Measurements from ENCODE around the gene CDH13.

DNA sequence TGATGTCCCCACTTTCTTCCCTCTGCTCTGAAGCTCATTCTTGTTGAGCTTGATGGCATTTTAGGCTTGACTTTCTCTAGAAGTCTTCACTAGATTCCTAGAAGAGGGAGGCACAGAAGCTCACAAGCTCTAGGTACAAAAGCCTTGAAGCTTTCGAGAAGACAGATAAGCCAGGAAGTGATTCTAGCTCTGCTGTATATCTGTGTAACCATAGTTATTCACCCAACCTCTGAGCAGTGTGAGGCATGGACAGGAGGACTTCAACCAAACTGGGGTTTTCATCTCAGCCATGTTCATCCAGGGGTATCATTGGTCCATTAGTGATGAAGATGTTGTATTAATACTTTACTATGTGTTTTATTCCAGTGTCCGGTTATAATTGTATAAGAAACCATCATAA lies 299.7 kb downstream of the CDH13 start:
- TF ChIP-seq, protein P1, sequence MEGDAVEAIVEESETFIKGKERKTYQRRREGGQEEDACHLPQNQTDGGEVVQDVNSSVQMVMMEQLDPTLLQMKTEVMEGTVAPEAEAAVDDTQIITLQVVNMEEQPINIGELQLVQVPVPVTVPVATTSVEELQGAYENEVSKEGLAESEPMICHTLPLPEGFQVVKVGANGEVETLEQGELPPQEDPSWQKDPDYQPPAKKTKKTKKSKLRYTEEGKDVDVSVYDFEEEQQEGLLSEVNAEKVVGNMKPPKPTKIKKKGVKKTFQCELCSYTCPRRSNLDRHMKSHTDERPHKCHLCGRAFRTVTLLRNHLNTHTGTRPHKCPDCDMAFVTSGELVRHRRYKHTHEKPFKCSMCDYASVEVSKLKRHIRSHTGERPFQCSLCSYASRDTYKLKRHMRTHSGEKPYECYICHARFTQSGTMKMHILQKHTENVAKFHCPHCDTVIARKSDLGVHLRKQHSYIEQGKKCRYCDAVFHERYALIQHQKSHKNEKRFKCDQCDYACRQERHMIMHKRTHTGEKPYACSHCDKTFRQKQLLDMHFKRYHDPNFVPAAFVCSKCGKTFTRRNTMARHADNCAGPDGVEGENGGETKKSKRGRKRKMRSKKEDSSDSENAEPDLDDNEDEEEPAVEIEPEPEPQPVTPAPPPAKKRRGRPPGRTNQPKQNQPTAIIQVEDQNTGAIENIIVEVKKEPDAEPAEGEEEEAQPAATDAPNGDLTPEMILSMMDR (IDR thresholded peaks at IDR 0.05; ENCODE audit: insufficient read depth, low read length): no peak
- TF ChIP-seq, protein P2, sequence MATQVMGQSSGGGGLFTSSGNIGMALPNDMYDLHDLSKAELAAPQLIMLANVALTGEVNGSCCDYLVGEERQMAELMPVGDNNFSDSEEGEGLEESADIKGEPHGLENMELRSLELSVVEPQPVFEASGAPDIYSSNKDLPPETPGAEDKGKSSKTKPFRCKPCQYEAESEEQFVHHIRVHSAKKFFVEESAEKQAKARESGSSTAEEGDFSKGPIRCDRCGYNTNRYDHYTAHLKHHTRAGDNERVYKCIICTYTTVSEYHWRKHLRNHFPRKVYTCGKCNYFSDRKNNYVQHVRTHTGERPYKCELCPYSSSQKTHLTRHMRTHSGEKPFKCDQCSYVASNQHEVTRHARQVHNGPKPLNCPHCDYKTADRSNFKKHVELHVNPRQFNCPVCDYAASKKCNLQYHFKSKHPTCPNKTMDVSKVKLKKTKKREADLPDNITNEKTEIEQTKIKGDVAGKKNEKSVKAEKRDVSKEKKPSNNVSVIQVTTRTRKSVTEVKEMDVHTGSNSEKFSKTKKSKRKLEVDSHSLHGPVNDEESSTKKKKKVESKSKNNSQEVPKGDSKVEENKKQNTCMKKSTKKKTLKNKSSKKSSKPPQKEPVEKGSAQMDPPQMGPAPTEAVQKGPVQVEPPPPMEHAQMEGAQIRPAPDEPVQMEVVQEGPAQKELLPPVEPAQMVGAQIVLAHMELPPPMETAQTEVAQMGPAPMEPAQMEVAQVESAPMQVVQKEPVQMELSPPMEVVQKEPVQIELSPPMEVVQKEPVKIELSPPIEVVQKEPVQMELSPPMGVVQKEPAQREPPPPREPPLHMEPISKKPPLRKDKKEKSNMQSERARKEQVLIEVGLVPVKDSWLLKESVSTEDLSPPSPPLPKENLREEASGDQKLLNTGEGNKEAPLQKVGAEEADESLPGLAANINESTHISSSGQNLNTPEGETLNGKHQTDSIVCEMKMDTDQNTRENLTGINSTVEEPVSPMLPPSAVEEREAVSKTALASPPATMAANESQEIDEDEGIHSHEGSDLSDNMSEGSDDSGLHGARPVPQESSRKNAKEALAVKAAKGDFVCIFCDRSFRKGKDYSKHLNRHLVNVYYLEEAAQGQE (IDR thresholded peaks at IDR 0.05; ENCODE audit: insufficient replicate concordance, low read depth): no peak
- TF ChIP-seq POLR2AphosphoS5 (IDR thresholded peaks at IDR 0.05; ENCODE audit: low read depth): no peak
